ENCODE data around the gene PRDM16.

- TF ChIP-seq EZH2 (IDR thresholded peaks at IDR 0.05; ENCODE audit: insufficient read depth, low read length) = no peak
- TF ChIP-seq CTCF (IDR thresholded peaks at IDR 0.05; ENCODE audit: insufficient read depth, low read depth, low read length) = no peak
Observed at GRCh38 chr1:3042481-3042880, 26.5 kb upstream of the PRDM16 start.

Data from astrocyte (in vitro differentiated cells and primary cell).